Endothelial cell of umbilical vein (primary cell): ENCODE data around the gene KIR2DL1.
"Not testable (repeated sequence)": the region's sequence is repeated elsewhere in the genome, so short reads cannot be mapped to it uniquely, and the experiment has no call there.

Experiments used
- EZH2 ChIP-seq: IDR thresholded peaks from 2 replicates; pipeline ENCODE4 v1.6.1; 2012; ENCODE audit warnings: borderline replicate concordance, low read depth, mild to moderate bottlenecking, moderate library complexity, low read length, inconsistent platforms; ENCODE audit not compliant: severe bottlenecking
- JUN ChIP-seq: IDR thresholded peaks from 2 replicates; pipeline ENCODE4 v1.6.1; 2011; ENCODE audit warnings: borderline replicate concordance, low read depth; ENCODE audit not compliant: insufficient read length, insufficient read depth
- MYC ChIP-seq: IDR thresholded peaks from one replicate; pipeline ENCODE4 v1.6.1; 2011; ENCODE audit warnings: mild to moderate bottlenecking, low read depth, low read length
- POLR2A ChIP-seq: IDR thresholded peaks from 2 replicates; pipeline ENCODE4 v1.6.1; 2012; ENCODE audit warnings: low read depth, mild to moderate bottlenecking, control low read depth, low read length
- POLR2AphosphoS5 ChIP-seq: IDR thresholded peaks from 2 replicates; pipeline ENCODE4 v1.6.1; 2012; ENCODE audit warnings: low read depth, mild to moderate bottlenecking, control low read depth, low read length, moderate library complexity; ENCODE audit not compliant: insufficient read depth
- TF ChIP-seq, protein P1 (sequence below), 2 donors: IDR thresholded peaks; 1 replicate in 1 of 2; 2 replicates in 1 of 2; pipeline ENCODE4 v1.5.1; 2011; ENCODE audit warnings: low read length in 2 of 2, mild to moderate bottlenecking in 2 of 2, moderate library complexity in 2 of 2, control low read depth in 1 of 2, inconsistent platforms in 1 of 2, low read depth in 1 of 2; ENCODE audit not compliant: insufficient read depth in 1 of 2; ENCODE audit errors: extremely low read depth in 1 of 2
- TF ChIP-seq, protein P2 (sequence below): IDR thresholded peaks from 2 replicates; pipeline ENCODE4 v1.6.1; 2011; ENCODE audit not compliant: insufficient read depth, insufficient read length

DNA sequence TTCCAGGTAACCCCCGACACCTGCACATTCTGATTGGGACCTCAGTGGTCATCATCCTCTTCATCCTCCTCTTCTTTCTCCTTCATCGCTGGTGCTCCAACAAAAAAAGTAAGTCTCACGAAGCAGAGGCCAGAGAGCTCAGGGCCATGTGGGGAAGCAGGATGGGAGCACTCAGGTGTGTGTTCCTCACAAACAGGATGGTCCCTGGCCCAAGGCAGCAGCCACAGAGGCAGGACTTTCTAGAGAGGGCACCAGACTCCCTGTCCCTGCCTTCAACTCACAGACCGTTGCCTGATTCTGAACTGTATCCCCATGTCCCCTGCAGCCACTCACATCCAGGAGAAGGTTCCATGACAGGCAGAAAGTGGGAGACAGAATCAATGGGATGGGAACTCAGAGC lies 13.3 kb downstream of the KIR2DL1 start:
- TF ChIP-seq POLR2A, EZH2, POLR2AphosphoS5, JUN, MYC: not testable (repeated sequence)
- TF ChIP-seq, protein P1, sequence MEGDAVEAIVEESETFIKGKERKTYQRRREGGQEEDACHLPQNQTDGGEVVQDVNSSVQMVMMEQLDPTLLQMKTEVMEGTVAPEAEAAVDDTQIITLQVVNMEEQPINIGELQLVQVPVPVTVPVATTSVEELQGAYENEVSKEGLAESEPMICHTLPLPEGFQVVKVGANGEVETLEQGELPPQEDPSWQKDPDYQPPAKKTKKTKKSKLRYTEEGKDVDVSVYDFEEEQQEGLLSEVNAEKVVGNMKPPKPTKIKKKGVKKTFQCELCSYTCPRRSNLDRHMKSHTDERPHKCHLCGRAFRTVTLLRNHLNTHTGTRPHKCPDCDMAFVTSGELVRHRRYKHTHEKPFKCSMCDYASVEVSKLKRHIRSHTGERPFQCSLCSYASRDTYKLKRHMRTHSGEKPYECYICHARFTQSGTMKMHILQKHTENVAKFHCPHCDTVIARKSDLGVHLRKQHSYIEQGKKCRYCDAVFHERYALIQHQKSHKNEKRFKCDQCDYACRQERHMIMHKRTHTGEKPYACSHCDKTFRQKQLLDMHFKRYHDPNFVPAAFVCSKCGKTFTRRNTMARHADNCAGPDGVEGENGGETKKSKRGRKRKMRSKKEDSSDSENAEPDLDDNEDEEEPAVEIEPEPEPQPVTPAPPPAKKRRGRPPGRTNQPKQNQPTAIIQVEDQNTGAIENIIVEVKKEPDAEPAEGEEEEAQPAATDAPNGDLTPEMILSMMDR (IDR thresholded peaks at IDR 0.05; ENCODE audit: extremely low read depth in 1 of 2, insufficient read depth in 1 of 2, low read depth in 1 of 2, low read length in 2 of 2) = not testable (repeated sequence)
- TF ChIP-seq, protein P2, sequence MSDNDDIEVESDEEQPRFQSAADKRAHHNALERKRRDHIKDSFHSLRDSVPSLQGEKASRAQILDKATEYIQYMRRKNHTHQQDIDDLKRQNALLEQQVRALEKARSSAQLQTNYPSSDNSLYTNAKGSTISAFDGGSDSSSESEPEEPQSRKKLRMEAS = not testable (repeated sequence)
